GM18858 (cell line): Measurements from ENCODE around the gene NFIL3.

Experiments used
- ATAC-seq: cut with Tn5 transposase; IDR thresholded peaks from one replicate; pipeline ENCODE4 v1.9.1; 2021; ENCODE audit not compliant: unreplicated experiment

The NFIL3 gene

DNA sequence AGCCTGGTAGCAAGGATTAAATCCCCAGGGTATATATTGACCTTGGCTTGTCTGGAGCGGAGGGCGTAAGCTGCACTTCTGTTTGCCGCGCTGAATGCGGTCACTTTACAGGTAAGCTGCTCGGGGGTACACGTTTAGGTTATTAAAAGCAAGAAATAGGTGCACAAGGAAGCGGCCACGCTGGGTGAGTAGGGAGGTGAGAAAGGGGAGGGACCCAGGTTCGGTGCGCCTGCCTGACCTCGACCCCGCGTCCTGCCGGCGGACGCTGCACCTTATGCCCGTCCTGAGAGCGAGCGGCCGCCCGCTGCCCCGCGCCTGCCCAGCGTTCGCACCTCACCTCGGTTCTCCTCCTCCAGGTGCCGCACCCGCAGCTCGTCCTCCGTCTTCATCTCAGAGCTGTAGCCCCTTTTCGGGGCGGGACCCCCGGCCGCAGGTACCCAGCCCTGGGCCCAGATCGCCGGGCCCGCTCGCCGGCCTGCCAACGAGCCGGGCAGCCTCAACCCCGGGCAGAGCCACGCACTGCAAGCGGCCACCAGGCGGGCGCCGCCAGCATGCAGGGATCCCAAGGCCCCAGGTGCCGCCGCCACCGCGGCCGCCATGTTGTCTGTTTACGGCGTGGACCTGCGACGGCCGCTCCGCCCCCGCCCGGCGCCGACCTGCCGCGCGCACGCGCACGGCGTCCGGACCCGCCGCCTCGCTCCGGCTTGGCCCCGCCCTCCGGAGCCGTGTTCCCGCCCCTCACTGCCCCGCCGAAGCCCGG is 62.2 kb downstream of the NFIL3 start, which contains the start of gene AUH:
TSS of gene AUH (minus strand) at position 628 of the 760 bp plus-strand sequence. CDS start at position 599, 29 bp downstream.
- ATAC-seq, result peak; percentile 72

- ATAC-seq, result no peak
Observed at GRCh38 chr9:91360551-91361290, 62.9 kb downstream of the NFIL3 start.

DNA sequence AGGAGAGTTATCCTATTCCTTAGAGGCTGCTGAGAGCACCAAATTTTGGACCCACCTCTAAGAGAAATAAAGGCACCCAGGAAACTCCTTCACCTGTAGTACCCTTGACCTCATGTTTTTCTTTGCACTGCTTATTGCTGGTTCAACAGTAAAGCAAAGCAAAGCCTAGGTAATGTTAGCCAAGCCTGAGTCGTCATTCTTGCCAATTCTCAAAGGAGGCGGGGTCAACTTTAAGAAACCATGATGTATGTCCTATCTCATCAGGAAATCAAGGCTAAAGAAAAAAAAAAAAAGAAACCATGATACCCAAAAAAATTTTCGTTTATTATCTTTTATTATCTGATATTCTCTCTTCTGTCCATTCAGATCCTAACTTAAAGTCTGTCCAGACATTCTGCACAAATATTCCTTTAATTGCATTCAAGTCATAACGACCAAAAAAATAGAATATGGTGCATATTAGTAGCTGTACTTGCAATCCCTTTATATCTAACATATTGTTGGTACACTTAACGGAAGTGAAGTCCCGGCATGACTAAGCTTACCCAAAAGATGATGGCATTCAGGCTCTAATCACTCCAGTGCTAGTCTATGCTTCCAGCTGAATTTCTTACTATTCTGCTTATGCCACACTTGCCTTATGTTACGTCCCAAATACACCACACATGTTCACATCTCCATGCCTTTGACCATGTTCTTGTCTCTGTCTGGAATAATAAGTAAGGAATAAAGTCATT is 63.7 kb downstream of the NFIL3 start:
- ATAC-seq, result no peak

DNA sequence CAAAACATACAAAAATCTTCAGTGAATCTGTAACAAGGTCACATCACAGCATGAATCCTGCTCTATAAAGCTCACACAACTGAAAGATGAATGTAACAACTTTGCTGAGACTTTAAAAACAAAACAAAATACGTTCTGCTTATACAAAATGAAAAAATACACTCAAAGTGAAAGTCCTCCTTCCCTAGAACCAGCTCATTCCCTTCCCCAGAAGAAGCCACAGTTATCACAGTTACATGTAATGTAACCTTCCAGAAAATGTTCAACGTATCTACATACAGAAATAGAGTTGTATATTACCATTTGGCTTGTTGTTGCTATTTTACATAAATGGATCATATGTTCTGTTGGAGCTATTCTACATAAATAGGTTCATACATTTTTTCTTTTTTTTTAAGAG is 64.5 kb downstream of the NFIL3 start:
- no peak for ATAC-seq
